PC-9 (cell line): Measurements from ENCODE around the gene DUS2. TPM values are rescaled to one million over a fixed set of nuclear protein-coding genes. Genes with fewer than 3 reads are reported as not detected.

Experiments used
- Bru-seq: library from RNA; stranded (reverse); fragments of 400-500 nt; gene quantifications from one replicate; lab custom pipeline; 2021; lab: Mats Ljungman, UMichigan
- BruChase-seq, 2 experiments: library from RNA; stranded (reverse); fragments of 400-500 nt; gene quantifications; one replicate each; lab custom pipeline; 2021; lab: Mats Ljungman, UMichigan
- BruUV-seq: library from RNA; stranded (reverse); fragments of 400-500 nt; replicated peaks from 2 replicates; lab custom pipeline; 2021; lab: Mats Ljungman, UMichigan
- CTCF ChIA-PET: fragments of 300-600 bp; sonication (Branson Sonifier 250); formaldehyde crosslinking; loops from one replicate; lab custom pipeline; 2022; ENCODE audit warnings: antibody characterized with exemption; lab: Charles Lee
- POLR2A ChIA-PET: fragments of 300-600 bp; sonication (Branson Sonifier 250); formaldehyde crosslinking; loops from one replicate; lab custom pipeline; 2022; ENCODE audit warnings: antibody characterized with exemption; ENCODE audit not compliant: unreplicated experiment; lab: Charles Lee
- DNase-seq, 2 experiments: peaks; one replicate each; pipeline versions ENCODE4 v3.0.0 to v3.0.0-alpha.2; 2015 to 2022; ENCODE audit warnings: mixed read lengths in 1 of 2
- H2AFZ ChIP-seq: fragments of 200-600 bp; sonication (generic); 2 replicates; pipeline ENCODE4 v1.8.1; 2017; ENCODE audit warnings: antibody characterized with exemption
- H3F3A ChIP-seq: fragments of 200-600 bp; sonication (generic); 2 replicates; pipeline ENCODE4 v1.8.1; 2017; ENCODE audit warnings: antibody characterized with exemption, mild to moderate bottlenecking, low read depth; ENCODE audit not compliant: insufficient read depth
- H3K27ac ChIP-seq: fragments of 200-600 bp; sonication (generic); 2 replicates; pipeline ENCODE4 v1.6.1; 2016; ENCODE audit warnings: mixed run types
- H3K27me3 ChIP-seq: fragments of 200-600 bp; sonication (generic); 2 replicates; pipeline ENCODE4 v1.6.1; 2016; ENCODE audit warnings: low read depth, mixed run types; ENCODE audit not compliant: insufficient read depth
- H3K36me3 ChIP-seq: fragments of 200-600 bp; sonication (generic); 2 replicates; pipeline ENCODE4 v1.6.1; 2016; ENCODE audit warnings: low read depth, mixed run types
- H3K4me1 ChIP-seq: fragments of 200-600 bp; sonication (generic); replicated peaks from 2 replicates; pipeline ENCODE4 v1.6.1; 2016; ENCODE audit warnings: mixed run types; ENCODE audit not compliant: insufficient read depth
- H3K4me2 ChIP-seq: fragments of 200-600 bp; sonication (generic); 2 replicates; pipeline ENCODE4 v1.6.1; 2017; ENCODE audit warnings: mixed run types
- H3K4me3 ChIP-seq: fragments of 200-600 bp; sonication (generic); 2 replicates; pipeline ENCODE4 v1.6.1; 2016; ENCODE audit warnings: mixed run types
- H3K79me2 ChIP-seq: fragments of 200-600 bp; sonication (generic); 2 replicates; pipeline ENCODE4 v1.6.1; 2017; ENCODE audit warnings: low read depth, mixed run types
- H3K9me2 ChIP-seq: fragments of 200-600 bp; sonication (generic); 2 replicates; pipeline ENCODE4 v1.8.1; 2017; ENCODE audit warnings: mild to moderate bottlenecking; ENCODE audit not compliant: insufficient read depth
- H3K9me3 ChIP-seq: fragments of 200-600 bp; sonication (generic); 2 replicates; pipeline ENCODE4 v1.8.1; 2016; ENCODE audit warnings: low read depth; ENCODE audit not compliant: insufficient read depth
- H4K20me1 ChIP-seq: fragments of 200-600 bp; sonication (generic); 2 replicates; pipeline ENCODE4 v1.8.1; 2017; ENCODE audit not compliant: insufficient read depth
- EZH2 ChIP-seq: fragments of 200-600 bp; sonication (generic); IDR thresholded peaks from 2 replicates; pipeline ENCODE4 v1.8.0; 2017; ENCODE audit warnings: antibody characterized with exemption, low read depth
- intact Hi-C: fragments of 100-400 bp; cut with micrococcal nuclease; formaldehyde crosslinking; loops from one replicate; pipeline ENCODE4 v1.10.0; 2022; ENCODE audit not compliant: unreplicated experiment
- long read RNA-seq: library from polyadenylated mRNA; stranded (forward); transcript quantifications from one replicate; pipeline ENCODE4 v2.0.0, GENCODE V29; 2022
- total RNA-seq: library from RNA; stranded (reverse); gene quantifications from 2 replicates; pipeline ENCODE4 v1.2.3, GENCODE V29; 2021
- TF ChIP-seq, protein P1 (sequence below): fragments of 200-600 bp; sonication (generic); conservative IDR thresholded peaks from 2 replicates; pipeline ENCODE4 v1.6.1; 2017; ENCODE audit warnings: mixed run types, antibody characterized with exemption, mild to moderate bottlenecking, moderate library complexity

The DUS2 gene
- 25.4 and 29.7 TPM in 2 replicates for total RNA-seq
- Bru-seq, nascent RNA = percentile 69 among the genes with signal in this experiment
- BruChase-seq, experiment 1, labeled RNA remaining after a 2-hour chase = percentile 64 among the genes with signal in this experiment
- BruChase-seq, experiment 2, labeled RNA remaining after a 6-hour chase = percentile 60 among the genes with signal in this experiment
- long read RNA-seq, transcript DUS2-201 (16 exons, 1,933 nt) = minor isoform, 9 of 57 reads
- long read RNA-seq, transcript DUS2-207 (17 exons, 2,310 nt) = major isoform, 38 of 57 reads
- long read RNA-seq, partial matches to known transcripts = 2 of 57 reads
- long read RNA-seq, other reads (novel, unspliced or antisense) = 8 of 57 reads

DNA sequence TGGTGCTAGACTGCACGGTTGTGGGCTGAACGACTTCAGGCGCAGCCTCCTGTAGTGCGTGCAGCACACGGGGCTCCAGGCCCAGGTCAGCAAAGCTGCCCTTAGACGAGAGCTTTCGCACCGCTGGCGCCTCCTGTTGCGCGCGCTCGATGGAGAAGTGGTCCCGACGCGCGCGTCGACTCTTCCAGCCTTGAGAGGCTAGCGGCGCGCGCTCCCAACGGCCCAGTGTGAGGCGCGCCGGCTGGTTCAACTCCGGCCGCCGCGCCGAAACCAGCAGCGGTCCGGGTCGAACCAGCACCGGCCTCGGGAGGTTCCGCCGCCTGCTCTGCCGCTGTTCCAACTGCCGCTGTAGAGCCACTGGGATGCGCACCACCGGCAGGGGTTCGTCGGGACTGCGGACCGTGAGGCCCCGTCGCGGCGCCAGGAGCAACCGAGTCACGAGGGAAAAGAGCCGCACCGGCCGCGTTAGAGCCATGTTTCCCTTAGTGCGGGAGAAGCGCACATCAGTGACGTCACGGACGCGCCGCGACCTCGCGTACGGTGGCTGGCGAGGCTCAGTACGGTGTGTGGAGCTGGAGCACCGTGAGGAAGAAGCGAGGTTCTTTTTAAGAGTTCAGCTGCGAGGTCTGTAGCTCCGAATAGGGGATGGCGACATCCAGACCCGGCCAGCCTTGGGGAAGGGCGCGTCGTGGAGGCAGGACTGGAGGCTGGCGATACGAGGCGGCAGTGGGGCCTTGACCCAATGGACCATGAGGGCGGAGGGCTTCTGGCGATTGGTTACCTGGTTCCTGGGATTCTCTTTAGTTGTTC is at the start of gene DUS2, which contains the start of gene DDX28:
TSS of gene DUS2 (plus strand) at position 557 of the 810 bp plus-strand sequence. CDS start 14,740 bp downstream, outside the sequence.
TSS of gene DDX28 (minus strand) at position 505 of the 810 bp plus-strand sequence. CDS start at position 475, 30 bp downstream.
- Histone ChIP-seq H2AFZ (peak within 1 kb of the TSS; percentile 98), H3K27ac (peak within 1 kb of the TSS; percentile 56), H3K9me3 (no peaks in the 10 kb centered on the region), H3K9me2 (no peaks in the 10 kb centered on the region), H3K27me3 (no peaks in the 10 kb centered on the region), H3K79me2 (peaks cover 41% of the 10 kb centered on the region), H3K4me1 (peaks cover 19% of the 10 kb centered on the region), H3K4me3 (peak within 1 kb of the TSS; percentile 86), H3K36me3 (no peaks in the 10 kb centered on the region), H3K4me2 (peak within 1 kb of the TSS; percentile 100), H4K20me1 (0 out of 2 replicates have a peak, but pooled peaks cover 3% of the 10 kb centered on the region), H3F3A (no peaks in the 10 kb centered on the region; the same call in 1 of the 2 replicates)
- CTCF ChIA-PET = interaction anchor here (0.6 kb wide), 1 partner anchor 150 kb away, joined by 4 read pairs; the partner anchor contains the start of gene EDC4
- POLR2A ChIA-PET = no interaction called here
- DNase-seq = peak; percentile 85 to 90
- TF ChIP-seq, protein P1, sequence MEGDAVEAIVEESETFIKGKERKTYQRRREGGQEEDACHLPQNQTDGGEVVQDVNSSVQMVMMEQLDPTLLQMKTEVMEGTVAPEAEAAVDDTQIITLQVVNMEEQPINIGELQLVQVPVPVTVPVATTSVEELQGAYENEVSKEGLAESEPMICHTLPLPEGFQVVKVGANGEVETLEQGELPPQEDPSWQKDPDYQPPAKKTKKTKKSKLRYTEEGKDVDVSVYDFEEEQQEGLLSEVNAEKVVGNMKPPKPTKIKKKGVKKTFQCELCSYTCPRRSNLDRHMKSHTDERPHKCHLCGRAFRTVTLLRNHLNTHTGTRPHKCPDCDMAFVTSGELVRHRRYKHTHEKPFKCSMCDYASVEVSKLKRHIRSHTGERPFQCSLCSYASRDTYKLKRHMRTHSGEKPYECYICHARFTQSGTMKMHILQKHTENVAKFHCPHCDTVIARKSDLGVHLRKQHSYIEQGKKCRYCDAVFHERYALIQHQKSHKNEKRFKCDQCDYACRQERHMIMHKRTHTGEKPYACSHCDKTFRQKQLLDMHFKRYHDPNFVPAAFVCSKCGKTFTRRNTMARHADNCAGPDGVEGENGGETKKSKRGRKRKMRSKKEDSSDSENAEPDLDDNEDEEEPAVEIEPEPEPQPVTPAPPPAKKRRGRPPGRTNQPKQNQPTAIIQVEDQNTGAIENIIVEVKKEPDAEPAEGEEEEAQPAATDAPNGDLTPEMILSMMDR = no peak
- TF ChIP-seq EZH2 = no peak
- intact Hi-C loops = no loop called here
- BruUV-seq = no TSS peak

DNA sequence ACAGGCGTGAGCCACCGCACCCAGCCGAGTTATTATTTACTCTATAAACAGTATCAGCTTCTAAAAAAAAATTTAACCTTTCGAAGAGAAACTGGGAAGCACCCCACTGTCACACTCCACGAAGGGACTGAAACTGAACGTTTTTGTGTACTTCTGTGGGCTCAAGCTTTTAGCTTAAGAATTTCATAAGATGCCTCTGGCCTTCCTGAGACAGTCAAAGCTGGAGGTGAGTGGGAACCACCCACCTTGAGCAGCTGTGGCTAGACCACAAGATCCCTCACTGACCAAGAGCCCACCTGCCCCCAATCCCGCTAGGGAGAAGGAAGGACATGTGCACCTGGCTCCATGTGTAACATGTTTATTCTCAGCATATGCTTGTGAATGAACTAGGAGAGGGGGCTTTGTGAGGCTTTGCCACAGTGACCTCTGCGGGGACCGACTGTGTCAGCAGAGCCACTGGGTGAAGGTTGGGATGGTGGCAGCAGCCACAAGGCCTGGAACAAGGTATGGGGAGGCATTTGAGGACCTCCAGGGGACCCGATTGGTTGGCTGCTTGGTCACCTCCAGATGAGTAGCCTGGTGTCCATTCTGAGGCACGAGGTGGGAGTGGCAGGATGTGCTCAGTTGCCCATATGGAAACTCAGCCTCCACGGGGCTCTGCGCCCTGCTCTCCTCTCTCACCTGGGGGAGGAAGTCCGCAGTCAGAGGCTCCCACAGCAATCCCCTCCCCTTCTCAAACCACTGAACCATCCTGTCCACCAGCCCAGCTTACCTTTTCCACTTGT is 47.6 kb upstream of the DUS2 start:
- Histone ChIP-seq H3K36me3 (no peaks in the 10 kb centered on the region), H3F3A (0 out of 2 replicates have a peak, but pooled peaks cover 4% of the 10 kb centered on the region), H3K79me2 (no peaks in the 10 kb centered on the region), H2AFZ (no peak overlapping the region), H3K27me3 (no peaks in the 10 kb centered on the region), H3K9me2 (no peaks in the 10 kb centered on the region), H3K27ac (no peak overlapping the region), H3K4me2 (no peak overlapping the region), H3K9me3 (no peaks in the 10 kb centered on the region), H4K20me1 (no peaks in the 10 kb centered on the region), H3K4me3 (no peak overlapping the region), H3K4me1 (0 out of 2 replicates have a peak, but pooled peaks cover 4% of the 10 kb centered on the region)
- intact Hi-C loops = no loop called here
- no TSS peak for BruUV-seq
- DNase-seq = no peak
- no peak for TF ChIP-seq EZH2
- TF ChIP-seq, protein P1 = no peak
- CTCF ChIA-PET = no interaction called here
- POLR2A ChIA-PET = no interaction called here

DNA sequence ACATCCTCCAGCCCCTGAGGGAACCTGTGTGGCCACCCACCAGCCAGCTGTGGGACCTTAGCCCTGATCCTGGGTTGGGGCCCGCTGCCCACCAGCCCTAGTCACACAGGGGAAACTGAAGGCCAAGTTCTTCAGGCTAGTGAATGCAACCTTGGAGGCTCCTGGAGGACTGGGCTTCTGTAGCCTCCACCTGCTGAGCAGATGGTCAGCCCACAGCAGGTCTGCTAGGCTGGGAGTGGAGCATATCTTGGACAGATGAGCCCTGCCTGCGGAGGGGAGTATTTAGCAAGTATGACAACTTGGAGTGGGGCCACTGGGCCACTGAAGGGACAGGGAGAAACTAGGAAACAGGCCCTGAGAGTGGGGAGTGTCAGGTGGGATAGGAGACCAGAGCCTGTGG is 46.9 kb upstream of the DUS2 start:
- H3K79me2 ChIP-seq = no peaks in the 10 kb centered on the region
- no peak overlapping the region for H3K4me3 ChIP-seq
- H3K9me2 ChIP-seq = no peaks in the 10 kb centered on the region
- 0 out of 2 replicates have a peak, but pooled peaks cover 4% of the 10 kb centered on the region for H3K4me1 ChIP-seq
- H3K27ac ChIP-seq = no peak overlapping the region
- no peaks in the 10 kb centered on the region for H3K27me3 ChIP-seq
- no peaks in the 10 kb centered on the region for H3K9me3 ChIP-seq
- no peak overlapping the region for H3K4me2 ChIP-seq
- TF ChIP-seq EZH2 = no peak
- TF ChIP-seq, protein P1 = no peak
- intact Hi-C loops = no loop called here
- ChIA-PET POLR2A (no interaction called here), CTCF (no interaction called here)
- 0 out of 2 replicates have a peak, but pooled peaks cover 4% of the 10 kb centered on the region for H3F3A ChIP-seq
- BruUV-seq = no TSS peak
- DNase-seq = no peak
- H2AFZ ChIP-seq = no peak overlapping the region
- H4K20me1 ChIP-seq = no peaks in the 10 kb centered on the region
- H3K36me3 ChIP-seq = no peaks in the 10 kb centered on the region
